GM20000 (cell line): Measurements from ENCODE around the gene GNG10.

Experiments
- DNase-seq: peaks from one replicate; pipeline ENCODE4 v3.0.0; 2012; ENCODE audit warnings: low spot score
- CTCF ChIP-seq: IDR thresholded peaks from 2 replicates; pipeline ENCODE4 v1.5.1; 2012; ENCODE audit warnings: mild to moderate bottlenecking, control low read depth; ENCODE audit errors: extremely low read depth, missing control alignments

GNG10 gene

DNA sequence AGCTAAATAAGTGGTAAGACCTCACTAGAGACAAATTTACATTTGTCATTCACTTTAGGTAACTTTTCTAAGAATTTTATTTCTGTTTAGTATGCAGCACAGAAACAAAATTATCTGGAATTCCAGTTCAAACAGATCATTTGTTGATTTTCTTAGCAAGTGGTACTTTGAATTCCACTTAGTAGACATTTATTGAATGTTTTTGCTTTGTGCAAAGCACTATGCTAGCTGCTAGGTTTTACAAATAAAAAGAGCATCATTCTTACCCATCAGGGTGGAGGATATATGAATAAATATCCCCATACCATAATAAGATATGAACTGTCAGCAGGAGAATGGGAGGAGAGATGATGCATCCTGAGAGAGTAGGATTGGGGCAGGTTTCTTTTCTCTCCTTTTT, 35.4 kb downstream of the GNG10 start:
- no peak for DNase-seq
- TF ChIP-seq CTCF = no peak

DNA sequence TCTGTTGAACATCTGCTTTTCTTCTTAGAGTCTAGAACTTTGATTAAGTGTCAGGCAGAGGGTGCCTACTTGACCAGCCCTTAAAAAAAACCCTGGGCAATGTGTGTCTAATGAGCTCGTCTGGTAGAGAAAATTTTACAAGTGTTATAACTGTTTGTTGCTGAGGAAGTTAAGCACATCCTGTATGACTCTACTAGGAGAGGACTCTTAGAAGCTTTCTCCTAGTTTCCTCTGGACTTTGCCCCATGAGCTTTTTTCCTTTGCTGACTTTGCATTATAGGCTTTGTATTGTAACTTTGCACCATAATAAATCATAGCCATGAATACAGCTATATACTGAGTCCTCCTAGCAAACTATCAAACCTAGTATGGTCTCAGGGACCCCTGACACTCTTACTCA, 39.4 kb downstream of the GNG10 start:
- DNase-seq = no peak
- TF ChIP-seq CTCF = no peak

GRCh38 chr9:111704503-111704902, 43.1 kb downstream of the GNG10 start:
- no peak for DNase-seq
- TF ChIP-seq CTCF = no peak

GRCh38 chr9:111711548-111711947, 50.1 kb downstream of the GNG10 start:
- no peak for TF ChIP-seq CTCF
- no peak for DNase-seq

GRCh38 chr9:111712369-111712768, 51.0 kb downstream of the GNG10 start:
- DNase-seq = no peak
- no peak for TF ChIP-seq CTCF

GRCh38 chr9:111715471-111715870, 54.1 kb downstream of the GNG10 start:
- no peak for TF ChIP-seq CTCF
- no peak for DNase-seq

- no peak for DNase-seq
- no peak for TF ChIP-seq CTCF
Measured at GRCh38 chr9:111719541-111719940, 58.1 kb downstream of the GNG10 start.
